NOMO-1 treated with dmso at 0.1 percent for 144 hours (cell line): ENCODE results near the gene DNAH8.

Experiments used
- DNase-seq: peaks from one replicate; lab custom pipeline; 2025; ENCODE audit not compliant: unreplicated experiment; lab: John Stamatoyannopoulos, UW

Gene DNAH8

GRCh38 chr6:38738261-38738660, 23.1 kb downstream of the DNAH8 start:
- no peak for DNase-seq

DNA sequence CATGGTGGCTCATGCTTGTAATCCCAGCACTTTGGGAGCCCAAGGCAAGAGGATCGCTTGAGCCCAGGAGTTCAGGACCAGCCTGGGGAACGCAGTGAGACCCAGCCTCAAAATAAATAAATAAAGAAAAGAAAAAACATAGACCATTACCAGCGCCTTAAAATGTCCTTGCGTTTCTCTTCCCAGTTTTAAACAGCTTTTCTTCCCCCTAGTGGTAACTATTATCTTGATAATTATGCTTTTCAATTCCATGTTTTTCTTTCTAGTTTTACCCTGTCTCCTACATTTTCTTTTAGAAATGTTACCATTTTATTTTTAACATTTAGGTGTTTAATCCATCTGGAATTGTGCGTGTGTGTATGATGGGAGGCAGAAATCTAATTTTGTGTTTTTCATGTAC, 24.4 kb downstream of the DNAH8 start:
- DNase-seq, result no peak

DNA sequence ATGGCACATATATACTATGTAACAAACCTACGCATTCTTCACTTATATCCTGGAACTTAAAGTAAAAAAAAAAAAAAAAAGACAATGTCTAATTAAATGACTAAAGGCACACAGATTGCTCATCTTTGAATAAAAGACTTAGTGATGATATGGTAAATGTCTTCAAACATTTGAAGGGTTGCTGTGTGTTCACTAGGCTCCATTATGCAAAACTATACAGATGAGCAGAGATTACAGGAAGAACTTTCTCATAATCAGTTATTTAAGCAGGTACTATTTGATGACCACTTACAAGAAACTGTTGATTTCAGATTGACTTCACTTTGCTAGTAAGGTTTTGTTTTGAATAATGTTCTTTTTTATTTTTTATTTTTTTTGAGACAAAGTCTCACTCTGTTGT, 34.4 kb downstream of the DNAH8 start:
- DNase-seq, result no peak

DNA sequence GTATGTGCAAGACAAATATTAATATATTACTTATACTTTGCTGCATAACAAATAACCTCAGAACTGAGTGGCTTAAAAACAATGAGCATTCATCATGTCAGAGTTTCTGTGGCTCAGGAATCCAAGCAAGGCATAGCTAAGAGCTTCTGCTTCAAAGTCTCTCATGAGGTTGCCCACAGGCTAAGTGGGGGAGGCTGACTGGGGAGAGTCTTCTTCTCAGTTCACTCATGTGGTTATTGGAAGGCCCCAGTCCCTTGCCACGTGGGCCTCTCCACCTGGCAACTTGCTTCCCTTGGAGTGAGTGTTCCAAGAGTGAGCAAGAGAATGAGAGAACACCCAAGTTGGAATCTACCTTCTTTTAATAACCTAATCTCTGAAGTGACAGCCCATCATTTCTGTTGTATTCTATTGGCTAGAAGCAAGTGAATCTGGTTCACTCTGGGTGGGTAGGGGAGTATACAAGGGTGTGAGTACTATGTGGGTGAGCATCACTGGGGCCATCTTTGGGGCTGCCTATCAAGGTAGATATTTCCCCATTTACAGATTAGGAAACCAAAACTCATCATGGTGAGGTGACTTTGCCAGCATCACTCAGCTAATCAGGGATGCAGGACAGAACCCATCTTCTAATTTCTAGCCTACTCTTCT, 36.0 kb downstream of the DNAH8 start:
- DNase-seq, result no peak

GRCh38 chr6:38753707-38754106, 38.6 kb downstream of the DNAH8 start:
- DNase-seq, result no peak

GRCh38 chr6:38755207-38755606, 40.1 kb downstream of the DNAH8 start:
- no peak for DNase-seq

DNA sequence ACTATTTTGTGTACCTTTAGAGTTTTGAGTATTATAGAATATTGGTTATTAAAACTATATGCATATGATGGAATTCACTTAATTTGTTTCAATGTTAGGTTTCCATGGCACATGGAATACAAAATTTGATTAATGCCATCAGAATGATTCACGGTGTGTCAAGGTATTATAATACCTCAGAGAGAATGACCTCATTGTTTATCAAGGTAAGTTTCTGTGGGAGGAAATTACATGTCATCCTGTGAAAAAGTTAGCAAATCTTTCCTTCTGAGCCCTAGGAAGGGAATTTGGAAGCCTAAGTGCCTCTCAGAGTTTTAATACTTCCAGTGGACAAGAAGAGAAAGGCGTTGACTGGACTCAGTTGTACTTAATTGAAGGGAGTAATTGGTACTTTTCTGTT, 40.8 kb downstream of the DNAH8 start:
- no peak for DNase-seq

DNA sequence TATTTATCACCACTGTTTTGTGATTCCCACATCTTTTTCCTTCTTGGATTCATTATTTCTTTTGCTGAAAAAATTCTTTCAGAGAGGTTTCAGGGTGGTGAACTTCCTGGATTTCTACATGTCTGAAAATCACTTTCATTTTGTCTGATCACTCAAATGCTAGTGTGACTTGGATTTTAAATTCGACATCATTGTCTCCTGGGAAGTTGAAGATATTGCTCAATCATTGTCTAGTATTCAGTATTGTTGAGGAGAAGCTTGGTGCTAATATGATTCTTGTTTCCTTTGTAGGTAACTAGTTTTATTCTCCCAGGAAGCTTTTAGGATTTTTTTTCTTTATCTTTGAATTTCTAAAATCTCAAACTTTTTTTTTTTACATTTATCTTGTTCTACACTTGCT, 45.0 kb downstream of the DNAH8 start:
- DNase-seq, result no peak

DNA sequence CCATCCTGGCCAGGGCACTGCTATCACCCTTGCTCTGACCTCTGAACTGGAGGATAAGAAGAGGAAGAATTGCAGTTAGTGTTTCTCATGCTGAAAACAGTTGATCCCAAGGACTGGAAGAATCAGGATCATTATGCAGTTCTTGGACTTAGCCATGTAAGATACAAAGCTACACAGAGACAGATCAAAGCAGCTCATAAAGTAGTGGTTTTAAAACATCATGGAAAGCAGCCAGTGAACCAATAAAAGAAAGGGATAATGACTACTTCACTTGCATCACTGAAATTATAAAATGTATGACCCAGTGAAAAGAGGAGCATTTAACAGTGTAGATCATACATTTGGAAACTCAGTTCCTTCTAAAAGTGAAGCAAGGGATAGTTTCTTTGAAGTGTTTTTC, 47.7 kb downstream of the DNAH8 start:
- no peak for DNase-seq

DNA sequence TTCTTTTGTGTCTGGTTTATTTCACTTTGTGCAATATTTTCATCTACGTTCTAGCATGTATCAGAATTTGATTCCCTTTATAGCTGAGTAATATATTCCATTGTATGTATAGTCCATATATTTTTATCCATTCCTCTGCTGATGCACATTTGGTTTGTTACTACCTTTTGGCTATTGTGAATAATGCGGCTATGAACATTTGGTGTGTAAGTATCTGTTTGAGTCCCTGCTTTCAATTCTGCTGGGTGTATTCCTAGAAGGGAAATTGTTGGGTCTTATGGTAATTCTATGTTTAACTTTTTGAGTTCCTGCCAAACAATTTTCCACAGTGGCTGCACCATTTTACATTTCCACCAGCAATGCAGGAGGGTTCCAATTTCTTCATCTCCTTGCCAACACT, 52.4 kb downstream of the DNAH8 start:
- DNase-seq, result no peak

DNA sequence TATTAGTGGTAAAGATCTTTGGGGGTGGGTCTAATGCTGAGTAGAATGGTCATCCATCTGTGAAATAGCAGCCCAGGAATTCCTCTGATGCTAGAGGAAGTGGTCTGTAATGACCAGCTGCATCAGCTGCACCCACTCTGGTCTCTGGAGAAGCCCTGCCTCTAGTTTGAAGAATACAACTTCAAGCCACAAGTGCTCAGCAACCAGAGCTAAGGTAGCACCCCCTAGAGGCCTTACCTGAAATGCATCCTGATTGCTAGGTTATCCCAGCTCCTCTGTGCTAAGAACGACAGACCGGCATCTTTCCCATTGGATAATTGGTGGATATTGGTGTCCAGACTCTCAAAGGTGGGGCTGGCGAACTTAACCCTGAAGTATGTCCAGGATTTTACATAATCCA, 58.2 kb downstream of the DNAH8 start:
- no peak for DNase-seq

GRCh38 chr6:38774929-38775707, 60.0 kb downstream of the DNAH8 start:
- no peak for DNase-seq

- DNase-seq, result no peak
Measured at GRCh38 chr6:38775870-38776269, 60.8 kb downstream of the DNAH8 start.

DNA sequence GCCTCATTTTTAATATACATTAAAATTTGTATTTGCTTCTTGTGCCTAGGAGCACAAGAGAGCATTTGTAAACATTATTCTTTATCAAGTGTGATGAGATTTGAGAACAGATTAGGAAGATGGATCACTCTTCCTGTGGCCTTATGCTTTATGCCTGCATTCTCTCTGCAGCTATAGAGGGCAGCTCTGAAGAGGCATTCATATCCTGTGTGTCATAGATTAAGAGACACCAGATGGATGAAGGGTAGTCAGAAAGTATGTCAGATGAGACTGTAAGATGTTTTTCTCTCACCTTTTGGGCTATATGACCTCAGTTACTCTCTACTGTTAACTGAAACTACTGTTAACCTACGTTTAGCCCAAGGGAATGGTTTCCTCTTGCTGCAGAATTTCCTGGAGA, 61.4 kb downstream of the DNAH8 start:
- DNase-seq, result no peak

DNA sequence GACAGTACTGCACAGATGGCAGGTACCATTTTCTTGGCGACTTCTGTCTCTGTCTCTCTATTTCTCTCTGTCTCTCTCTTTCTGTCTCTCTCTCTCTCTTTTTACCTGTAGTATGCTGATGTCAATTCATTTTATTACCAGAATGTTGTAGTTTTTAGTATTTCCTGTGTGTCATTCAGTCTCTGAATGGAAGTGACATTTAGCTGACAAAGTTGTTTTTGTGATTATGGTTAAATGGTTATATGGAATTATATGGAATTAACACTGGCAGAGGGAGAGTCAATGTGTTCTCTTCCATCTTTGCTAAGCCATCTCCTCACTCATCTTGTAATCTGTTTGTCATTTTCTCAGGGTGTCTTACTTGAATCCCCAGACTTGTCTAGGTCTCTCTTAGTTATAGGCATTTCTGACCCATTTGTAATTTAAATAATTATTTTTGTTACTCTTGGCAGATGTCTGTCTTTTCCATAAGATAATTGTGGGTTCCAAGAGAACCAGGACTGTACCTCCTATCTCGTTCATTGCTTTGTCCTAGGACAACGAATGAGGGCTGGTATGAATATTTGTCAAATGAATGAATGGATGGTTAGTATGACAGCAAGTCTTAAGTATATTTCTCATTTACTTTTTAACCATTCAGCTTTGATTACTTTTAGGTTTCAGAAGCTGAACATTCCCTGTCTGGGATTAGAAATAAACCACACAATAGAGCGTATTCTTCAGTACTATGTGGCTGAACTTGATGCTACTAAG, 64.4 kb downstream of the DNAH8 start:
- no peak for DNase-seq

DNA sequence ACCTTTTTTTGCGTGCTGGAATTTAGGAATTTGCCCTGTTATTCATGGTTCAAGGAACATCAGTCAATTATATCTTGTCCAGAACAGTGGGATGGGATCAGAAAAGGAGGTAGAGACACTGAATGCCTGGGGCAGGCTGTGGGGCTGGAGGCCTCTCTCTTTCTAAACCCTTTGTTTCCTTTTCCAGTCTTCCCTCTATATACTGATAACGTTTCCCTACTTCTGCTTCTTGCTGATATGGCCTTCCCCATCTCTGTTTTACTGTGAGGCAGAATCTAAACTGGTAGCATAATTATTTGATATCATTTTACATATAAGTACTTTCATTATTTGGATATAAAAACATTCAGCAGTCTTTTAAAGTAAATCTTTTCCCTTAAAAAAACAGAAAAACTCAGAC, 67.5 kb downstream of the DNAH8 start:
- no peak for DNase-seq

- no peak for DNase-seq
Measured at GRCh38 chr6:38783443-38784228, 68.5 kb downstream of the DNAH8 start.

DNA sequence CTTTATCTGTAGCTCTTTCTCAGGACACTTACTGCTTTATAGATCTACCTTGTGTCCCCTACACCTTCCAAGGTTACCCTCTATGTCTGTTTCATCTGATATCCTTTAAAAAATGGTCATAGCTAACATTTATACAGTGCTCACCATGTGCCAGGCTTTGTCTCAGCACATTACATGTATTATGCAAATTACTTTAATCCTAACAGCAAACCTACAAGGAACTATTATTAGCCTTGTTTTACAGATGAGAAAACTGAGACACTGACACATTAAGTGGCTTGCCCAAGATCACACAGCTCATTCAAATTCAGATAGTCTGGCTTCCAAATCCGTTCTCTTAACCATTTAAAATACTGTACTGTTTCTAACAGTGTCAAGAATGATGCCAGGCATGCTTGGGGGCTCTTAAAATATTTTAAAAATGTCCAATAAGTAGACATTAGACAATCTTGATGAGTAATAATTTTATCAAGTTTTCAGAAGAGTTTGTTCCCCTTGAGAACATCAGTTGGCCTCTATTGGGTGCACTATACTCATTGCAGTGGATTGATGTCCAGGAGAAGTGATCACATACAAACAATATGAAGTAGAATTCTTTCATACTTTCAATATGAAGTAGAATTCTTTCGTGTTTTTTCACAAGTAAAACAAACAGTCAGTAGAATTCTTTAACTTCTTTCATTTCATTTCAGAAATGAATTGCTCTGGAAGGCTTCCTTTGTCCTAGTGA, 69.6 kb downstream of the DNAH8 start:
- DNase-seq, result no peak

DNA sequence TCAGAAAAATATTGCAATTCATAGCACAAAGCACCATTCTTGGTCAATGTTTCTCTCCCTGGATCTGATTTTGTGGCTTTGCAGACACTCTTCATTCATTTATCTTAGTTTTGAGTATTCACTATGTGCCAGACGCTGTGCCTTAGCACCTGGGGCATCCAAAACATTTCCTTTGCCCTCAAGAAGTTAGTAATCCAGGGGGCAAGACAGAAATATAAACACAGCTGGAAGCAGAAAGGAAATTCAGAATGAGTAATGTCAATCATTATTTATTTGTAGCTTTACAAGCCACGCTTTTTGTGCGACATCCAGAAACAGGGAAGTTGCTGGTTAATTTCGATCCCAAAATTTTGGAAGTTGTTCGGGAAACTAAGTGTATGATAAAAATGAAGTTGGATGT, 71.4 kb downstream of the DNAH8 start:
- DNase-seq, result no peak

GRCh38 chr6:38789256-38789655, 74.1 kb downstream of the DNAH8 start:
- DNase-seq, result no peak

DNA sequence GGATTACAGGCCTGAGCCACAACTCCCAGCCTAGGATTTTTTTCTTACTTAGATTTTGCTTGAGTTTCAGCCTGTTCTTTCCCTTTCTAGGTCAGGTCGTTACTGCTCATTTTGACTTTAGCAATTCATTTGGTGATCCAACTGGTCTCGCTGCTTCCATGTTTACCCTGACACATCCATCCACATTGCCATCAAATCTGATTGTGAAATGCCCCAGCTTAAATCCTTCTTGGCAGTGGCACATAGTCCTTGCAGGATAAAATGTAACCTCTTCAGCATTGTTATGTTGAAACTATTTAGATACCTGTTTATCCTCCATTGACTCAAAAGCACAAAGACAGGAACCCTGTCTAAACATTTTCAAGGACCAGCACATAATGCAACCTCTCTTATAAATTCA, 77.2 kb downstream of the DNAH8 start:
- DNase-seq, result no peak
